Hepatocyte (in vitro differentiated cells): ENCODE measurements around the gene TANC1. TPM values are rescaled to one million over a fixed set of nuclear protein-coding genes. Genes with fewer than 3 reads are reported as not detected.
A peak's percentile ranks its signal among the peaks of the same experiment; 100 is the strongest.

Experiments
- DNase-seq: peaks from one replicate; pipeline ENCODE4 v3.0.0-alpha.2; 2016; ENCODE audit warnings: low spot score
- H2AFZ ChIP-seq: fragments of 200-600 bp; sonication (generic); 2 replicates; pipeline ENCODE4 v1.6.0; 2016; ENCODE audit warnings: antibody characterized with exemption, mild to moderate bottlenecking
- H3K27ac ChIP-seq: fragments of 200-600 bp; sonication (generic); 2 replicates; pipeline ENCODE4 v1.5.1; 2016; ENCODE audit warnings: mild to moderate bottlenecking
- H3K27me3 ChIP-seq: fragments of 200-600 bp; sonication (generic); 2 replicates; pipeline ENCODE4 v1.6.1; 2016
- H3K36me3 ChIP-seq: fragments of 200-600 bp; sonication (generic); replicated peaks from 2 replicates; pipeline ENCODE4 v1.5.1; 2016; ENCODE audit warnings: low read depth; ENCODE audit not compliant: insufficient read depth
- H3K4me1 ChIP-seq: fragments of 200-600 bp; sonication (generic); 2 replicates; pipeline ENCODE4 v1.5.1; 2016; ENCODE audit warnings: mild to moderate bottlenecking, moderate library complexity; ENCODE audit not compliant: insufficient read depth
- H3K4me2 ChIP-seq: fragments of 200-600 bp; sonication (generic); 2 replicates; pipeline ENCODE4 v1.6.0; 2016
- H3K4me3 ChIP-seq: fragments of 200-600 bp; sonication (generic); 2 replicates; pipeline ENCODE4 v1.5.1; 2016; ENCODE audit warnings: mild to moderate bottlenecking
- H3K79me2 ChIP-seq: fragments of 200-600 bp; sonication (generic); 2 replicates; pipeline ENCODE4 v1.6.0; 2017; ENCODE audit warnings: mild to moderate bottlenecking
- H3K9me2 ChIP-seq: fragments of 200-600 bp; sonication (generic); replicated peaks from 2 replicates; pipeline ENCODE4 v1.6.0; 2017; ENCODE audit warnings: mild to moderate bottlenecking; ENCODE audit not compliant: insufficient read depth
- H3K9me3 ChIP-seq: fragments of 200-600 bp; sonication (generic); 2 replicates; pipeline ENCODE4 v1.5.1; 2016; ENCODE audit warnings: low read depth, mild to moderate bottlenecking
- H4K20me1 ChIP-seq: fragments of 200-600 bp; sonication (generic); 2 replicates; pipeline ENCODE4 v1.6.0; 2016; ENCODE audit warnings: mild to moderate bottlenecking; ENCODE audit not compliant: insufficient read depth, poor library complexity, severe bottlenecking
- EZH2 ChIP-seq: fragments of 200-600 bp; sonication (generic); IDR thresholded peaks from 2 replicates; pipeline ENCODE4 v1.6.1; 2016; ENCODE audit warnings: antibody characterized with exemption, mild to moderate bottlenecking, borderline replicate concordance
- EZH2phosphoT487 ChIP-seq: fragments of 200-600 bp; sonication (generic); IDR thresholded peaks from one replicate; pipeline ENCODE4 v1.6.1; 2018; ENCODE audit warnings: antibody characterized with exemption, mild to moderate bottlenecking, low read depth, moderate library complexity; ENCODE audit not compliant: unreplicated experiment, severe bottlenecking
- WGBS: methylation state at CpG from one replicate; pipeline ENCODE4 v1.1.6; 2016; ENCODE audit warnings: low lambda C conversion rate; ENCODE audit errors: missing lambda C conversion rate; 5-methylcytosine and 5-hydroxymethylcytosine counted together
- polyA plus RNA-seq: library from polyadenylated mRNA; unstranded; fragments of >200 nt; fragmentation: Nextera tagmentation; extraction: Ambion mirVana; gene quantifications from 2 replicates; pipeline ENCODE4 v1.2.1, GENCODE V29; 2016
- total RNA-seq: library from RNA; depleted of rRNA; stranded (reverse); fragments of >200 nt; gene quantifications from 2 replicates; pipeline ENCODE4 v1.2.3, GENCODE V29; 2014
- TF ChIP-seq, protein P1 (sequence below): fragments of 200-600 bp; sonication (generic); IDR thresholded peaks from 2 replicates; pipeline ENCODE4 v1.5.1; 2016; ENCODE audit warnings: antibody characterized with exemption, mild to moderate bottlenecking; ENCODE audit not compliant: poor library complexity

The TANC1 gene
- total and polyA plus RNA-seq, 2 experiments from 2014 or later: 8.3 to 18.5 TPM

DNA sequence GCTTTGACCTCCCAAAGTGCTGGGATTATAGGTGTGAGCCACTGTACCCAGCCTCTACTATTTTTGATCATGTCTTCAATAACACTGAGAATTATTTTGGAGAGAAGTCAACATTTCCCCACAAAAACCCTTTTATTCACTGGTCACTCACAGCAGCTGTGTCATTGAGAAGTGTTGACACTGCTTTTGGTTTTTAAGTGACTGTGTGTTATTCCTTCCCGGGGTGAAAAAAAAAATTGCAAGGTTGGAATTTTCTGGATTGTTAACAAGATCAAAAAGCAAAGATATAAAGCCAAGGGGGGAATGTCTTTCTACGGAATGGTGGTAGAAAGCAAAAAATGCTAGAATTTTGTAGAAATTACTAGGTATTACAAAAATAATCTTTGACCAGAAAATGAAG is 61.5 kb downstream of the TANC1 start:
- no peak overlapping the region for H2AFZ ChIP-seq
- no peaks in the 10 kb centered on the region for H3K36me3 ChIP-seq
- no peak overlapping the region for H3K4me3 ChIP-seq
- H3K9me3 ChIP-seq: no peaks in the 10 kb centered on the region
- TF ChIP-seq, protein P1, sequence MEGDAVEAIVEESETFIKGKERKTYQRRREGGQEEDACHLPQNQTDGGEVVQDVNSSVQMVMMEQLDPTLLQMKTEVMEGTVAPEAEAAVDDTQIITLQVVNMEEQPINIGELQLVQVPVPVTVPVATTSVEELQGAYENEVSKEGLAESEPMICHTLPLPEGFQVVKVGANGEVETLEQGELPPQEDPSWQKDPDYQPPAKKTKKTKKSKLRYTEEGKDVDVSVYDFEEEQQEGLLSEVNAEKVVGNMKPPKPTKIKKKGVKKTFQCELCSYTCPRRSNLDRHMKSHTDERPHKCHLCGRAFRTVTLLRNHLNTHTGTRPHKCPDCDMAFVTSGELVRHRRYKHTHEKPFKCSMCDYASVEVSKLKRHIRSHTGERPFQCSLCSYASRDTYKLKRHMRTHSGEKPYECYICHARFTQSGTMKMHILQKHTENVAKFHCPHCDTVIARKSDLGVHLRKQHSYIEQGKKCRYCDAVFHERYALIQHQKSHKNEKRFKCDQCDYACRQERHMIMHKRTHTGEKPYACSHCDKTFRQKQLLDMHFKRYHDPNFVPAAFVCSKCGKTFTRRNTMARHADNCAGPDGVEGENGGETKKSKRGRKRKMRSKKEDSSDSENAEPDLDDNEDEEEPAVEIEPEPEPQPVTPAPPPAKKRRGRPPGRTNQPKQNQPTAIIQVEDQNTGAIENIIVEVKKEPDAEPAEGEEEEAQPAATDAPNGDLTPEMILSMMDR: no peak
- no peak for TF ChIP-seq EZH2phosphoT487
- no peak for TF ChIP-seq EZH2
- peak overlapping the region; percentile 69 for H3K27ac ChIP-seq
- H3K9me2 ChIP-seq: no peaks in the 10 kb centered on the region
- 46% methylated on average over 2 of the region's 2 CpGs for WGBS
- H3K4me1 ChIP-seq: peaks cover 29% of the 10 kb centered on the region
- no peak for DNase-seq
- H3K79me2 ChIP-seq: peaks cover 74% of the 10 kb centered on the region
- H3K4me2 ChIP-seq: no peak overlapping the region
- H4K20me1 ChIP-seq: no peaks in the 10 kb centered on the region
- H3K27me3 ChIP-seq: no peaks in the 10 kb centered on the region

DNA sequence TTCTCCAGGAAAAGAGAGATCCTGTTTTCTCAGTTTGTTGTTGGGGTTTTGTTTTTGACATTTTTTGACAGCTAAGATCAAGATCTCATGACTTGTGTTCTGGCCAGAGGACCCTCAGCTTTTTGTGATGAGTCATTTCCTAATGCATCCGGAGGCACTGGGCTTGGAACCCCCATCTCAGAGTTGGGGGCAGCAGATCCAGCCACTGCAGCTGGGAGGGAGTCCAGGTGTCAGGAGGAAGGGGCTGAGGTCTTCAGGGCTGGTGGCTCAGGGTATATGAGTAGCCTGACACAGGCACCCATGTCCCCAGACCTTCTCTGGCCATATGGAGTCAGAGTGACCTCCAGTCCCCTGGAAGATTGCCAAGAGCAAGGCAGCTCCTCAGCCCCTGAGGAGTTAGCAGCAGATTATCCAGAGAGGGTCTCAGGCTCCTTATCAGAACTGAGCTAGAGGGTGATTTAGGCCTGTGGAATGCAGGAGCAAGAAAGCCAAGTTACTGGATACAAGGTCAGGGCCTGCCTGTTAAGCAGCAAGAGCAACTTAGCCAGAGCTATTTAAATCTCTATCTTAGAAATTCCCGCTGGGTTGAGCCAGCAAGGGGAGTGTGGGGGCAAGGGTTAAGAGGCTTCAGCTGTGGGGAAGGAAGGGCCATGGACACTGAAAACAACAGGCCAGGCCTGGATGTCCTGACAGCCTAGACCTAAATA is 62.4 kb downstream of the TANC1 start:
- peak overlapping the region; percentile 26 for H3K4me2 ChIP-seq
- no peak overlapping the region for H2AFZ ChIP-seq
- no peaks in the 10 kb centered on the region for H3K36me3 ChIP-seq
- H3K9me3 ChIP-seq: no peaks in the 10 kb centered on the region
- 11% methylated on average over 2 of the region's 2 CpGs for WGBS
- H3K27ac ChIP-seq: peak overlapping the region; percentile 69
- peak; percentile 63 for DNase-seq
- no peaks in the 10 kb centered on the region for H3K9me2 ChIP-seq
- H3K79me2 ChIP-seq: peaks cover 76% of the 10 kb centered on the region
- TF ChIP-seq EZH2 (no peak), EZH2phosphoT487 (no peak)
- TF ChIP-seq, protein P1: no peak
- H3K4me3 ChIP-seq: no peak overlapping the region
- H3K27me3 ChIP-seq: no peaks in the 10 kb centered on the region
- no peaks in the 10 kb centered on the region for H4K20me1 ChIP-seq
- H3K4me1 ChIP-seq: peaks cover 25% of the 10 kb centered on the region

DNA sequence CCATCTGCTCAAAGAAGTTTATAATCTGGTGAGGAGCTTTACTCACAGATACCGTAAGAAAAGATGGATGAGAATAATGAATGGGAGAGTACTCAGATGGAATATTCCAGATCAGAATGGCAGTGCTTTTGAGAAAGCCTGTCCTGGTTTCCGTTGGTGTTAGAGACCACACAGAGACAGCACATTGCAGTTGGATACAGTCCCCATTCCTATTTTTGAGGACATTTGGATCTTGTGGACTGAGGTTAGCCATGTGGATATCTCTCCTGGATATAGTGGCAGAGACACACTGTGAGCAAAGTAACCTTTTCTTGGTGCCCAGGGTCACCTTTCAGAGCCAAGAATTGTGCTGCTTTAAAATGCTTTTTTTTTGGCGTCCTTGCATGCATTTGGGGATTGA is 63.7 kb downstream of the TANC1 start:
- Histone ChIP-seq H4K20me1 (no peaks in the 10 kb centered on the region), H3K27ac (peak overlapping the region; percentile 69)
- 68% methylated on average over 3 of the region's 3 CpGs for WGBS

More for the DNA sequence above, 63.7 kb downstream of the TANC1 start:
- Histone ChIP-seq H3K27me3 (no peaks in the 10 kb centered on the region), H3K4me1 (peaks cover 25% of the 10 kb centered on the region), H3K79me2 (peaks cover 73% of the 10 kb centered on the region), H3K9me3 (no peaks in the 10 kb centered on the region), H3K9me2 (no peaks in the 10 kb centered on the region), H3K4me2 (no peak overlapping the region), H3K4me3 (no peak overlapping the region), H3K36me3 (no peaks in the 10 kb centered on the region), H2AFZ (no peak overlapping the region)
- no peak for DNase-seq
- TF ChIP-seq EZH2: no peak
- TF ChIP-seq EZH2phosphoT487: no peak
- TF ChIP-seq, protein P1: no peak
